GM21737 (cell line): ENCODE measurements around the gene MTF2.
A peak's percentile ranks its signal among the peaks of the same experiment; 100 is the strongest.

Experiments
- ATAC-seq: cut with Tn5 transposase; IDR thresholded peaks from one replicate; pipeline ENCODE4 v1.9.1; 2021; ENCODE audit warnings: mild to moderate bottlenecking, moderate library complexity; ENCODE audit not compliant: unreplicated experiment

The MTF2 gene

DNA sequence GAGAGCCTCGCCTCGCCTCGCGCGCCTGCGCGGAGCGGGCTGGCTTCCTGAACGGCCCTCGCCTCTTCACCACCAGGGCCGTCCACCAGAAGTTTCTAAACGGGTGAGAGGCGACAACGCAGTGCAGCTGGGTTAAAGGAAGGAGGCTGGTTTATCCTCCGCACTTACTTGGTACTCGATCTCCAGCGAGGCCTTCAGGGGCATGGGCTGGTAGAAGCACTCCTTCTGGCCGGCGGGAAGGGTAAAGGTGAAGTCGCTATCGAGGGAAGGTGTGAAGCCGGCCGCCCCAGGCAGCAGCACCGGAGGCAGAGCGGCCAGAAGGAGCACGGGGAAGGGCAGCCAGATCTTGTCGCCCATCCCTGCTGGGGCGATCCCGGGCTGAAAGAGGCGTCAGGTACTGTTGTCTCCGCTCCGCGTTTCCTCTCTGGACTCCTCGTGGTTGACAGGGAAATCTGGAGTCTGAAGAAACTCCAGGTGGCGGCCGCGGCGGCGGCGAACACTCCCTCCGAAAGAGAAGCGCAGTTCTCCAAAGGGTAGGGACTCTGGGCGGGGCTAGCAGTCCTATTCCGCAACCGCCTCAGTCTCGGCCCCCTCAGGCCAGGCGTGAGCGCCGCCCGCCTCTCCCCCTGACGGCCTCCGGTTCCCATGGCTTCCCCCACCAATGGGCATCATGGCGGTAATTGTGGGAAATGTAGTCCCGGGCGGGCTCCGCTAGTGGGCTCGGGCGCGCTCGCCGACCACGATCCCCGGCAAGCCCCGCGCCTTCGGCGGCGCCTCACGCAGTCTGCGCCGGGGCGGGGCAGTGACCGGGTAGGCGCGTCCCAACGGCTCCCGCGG lies 101.0 kb downstream of the MTF2 start, which contains the start of gene TMED5:
TMED5 (minus strand) TSS at position 528 of the 837 bp plus-strand sequence; CDS start at position 357, 171 bp downstream.
- peak; percentile 84 for ATAC-seq

DNA sequence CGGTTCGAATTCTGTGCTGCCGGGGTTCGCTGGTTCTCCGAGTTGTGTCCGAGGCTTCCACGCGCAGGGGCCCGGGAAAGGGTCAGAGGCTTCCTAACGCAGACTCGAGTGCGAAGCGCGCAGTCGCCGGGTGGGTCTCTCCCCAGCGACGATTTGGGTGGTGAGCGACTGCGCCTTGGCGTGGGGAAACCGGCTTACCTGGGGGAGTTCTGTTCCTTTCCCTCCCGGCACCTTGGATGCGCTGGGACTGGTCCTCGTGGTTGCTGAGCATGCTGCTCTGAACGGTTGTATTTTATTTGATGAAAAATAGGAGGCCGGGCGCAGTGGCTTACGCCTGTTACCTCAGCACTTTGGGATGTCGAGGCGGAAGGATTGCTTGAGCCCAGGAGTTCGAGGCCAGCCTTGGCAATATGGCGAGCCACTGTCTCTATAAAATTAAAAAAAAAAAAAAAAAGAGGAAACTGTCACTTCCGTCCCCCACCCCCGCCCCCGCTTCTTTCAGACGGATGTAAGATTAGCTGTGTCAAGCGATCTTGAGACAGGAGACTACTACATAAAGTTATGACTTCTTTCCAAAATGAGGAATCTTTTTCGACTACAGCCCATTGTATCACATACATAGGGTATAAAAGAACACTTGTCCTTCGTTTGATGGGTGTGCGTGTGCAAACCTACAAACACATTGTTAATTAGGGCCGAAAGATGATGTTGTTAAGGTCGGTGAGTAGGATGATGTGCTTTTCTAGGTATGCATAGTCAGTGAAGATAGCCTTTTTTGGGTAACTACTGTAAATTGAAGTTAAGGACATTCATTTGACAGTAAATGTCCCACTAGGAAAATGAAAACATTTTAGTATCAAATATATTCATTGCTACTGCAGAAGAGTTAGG lies 101.9 kb downstream of the MTF2 start, which contains the start of gene CCDC18:
CCDC18 (plus strand) TSS at position 2 of the 891 bp plus-strand sequence. CDS start 2,638 bp downstream, outside the sequence.
- peak; percentile 3 for ATAC-seq

DNA sequence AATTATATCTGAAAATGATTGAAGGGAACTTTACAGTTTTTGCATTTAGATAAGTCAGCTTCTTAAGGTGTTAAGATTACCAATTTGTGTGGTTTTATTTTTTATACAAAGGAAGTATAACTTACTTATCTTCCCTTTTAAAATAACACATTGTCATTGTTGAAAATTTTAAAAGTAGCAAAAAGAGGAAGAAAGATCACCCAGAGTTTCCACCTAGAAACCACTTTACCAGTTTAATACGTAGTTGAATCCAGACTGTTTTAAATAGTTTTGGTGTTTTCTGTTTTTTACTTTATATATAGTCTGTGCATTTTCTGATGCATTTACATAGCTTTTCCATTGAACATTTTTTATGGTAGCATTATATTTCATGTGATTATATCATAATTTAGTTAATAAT lies 107.6 kb downstream of the MTF2 start:
- no peak for ATAC-seq
